ENCODE data around the gene SIRPA.

Gene SIRPA

DNA sequence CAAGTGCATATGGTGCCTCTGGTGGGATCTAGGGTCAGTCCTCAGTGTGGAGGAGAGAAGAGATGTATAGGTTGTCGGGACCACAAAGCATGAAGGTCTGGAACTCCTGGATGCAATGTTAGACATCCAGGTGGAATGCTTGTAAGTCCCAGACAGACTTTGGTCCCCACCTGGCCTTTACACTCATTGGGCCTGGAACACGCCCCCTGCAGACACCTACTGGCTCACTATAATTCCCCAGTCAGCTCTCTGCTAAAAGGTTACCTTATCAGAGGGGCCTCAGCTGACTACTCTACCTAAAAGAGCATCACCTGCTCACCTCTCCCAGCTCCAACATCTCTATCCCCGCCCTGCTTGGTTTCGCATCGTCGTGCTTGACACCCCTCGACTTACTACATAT, 41.7 kb upstream of the SIRPA start:
- no peak for TF ChIP-seq CTCF (IDR thresholded peaks at IDR 0.05; ENCODE audit: borderline replicate concordance, insufficient read depth, low read depth, low read length)
- H3K4me3 ChIP-seq (ENCODE audit: low read depth, low read length): no peak overlapping the region

DNA sequence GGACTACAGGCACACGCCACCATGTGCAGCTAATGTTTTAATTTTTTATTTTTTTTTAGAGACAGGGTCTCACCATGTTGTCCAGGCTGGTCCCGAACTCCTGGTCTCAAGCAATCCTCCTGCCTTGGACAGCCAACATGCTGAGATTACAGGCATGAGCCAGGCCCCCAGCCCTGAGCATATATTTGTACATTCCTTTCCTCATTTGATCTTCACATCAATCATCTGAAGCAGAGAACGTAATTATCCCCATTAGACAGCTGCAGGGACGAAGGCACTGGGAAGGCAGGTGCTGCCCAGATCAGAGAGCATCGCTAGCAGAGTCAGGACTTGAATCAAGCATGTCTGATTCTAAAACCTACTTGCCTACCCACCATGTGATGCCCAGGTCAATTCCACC, 41.0 kb upstream of the SIRPA start:
- no peak overlapping the region for H3K4me3 ChIP-seq (ENCODE audit: low read depth, low read length)
- TF ChIP-seq CTCF (IDR thresholded peaks at IDR 0.05; ENCODE audit: borderline replicate concordance, insufficient read depth, low read depth, low read length): no peak

DNA sequence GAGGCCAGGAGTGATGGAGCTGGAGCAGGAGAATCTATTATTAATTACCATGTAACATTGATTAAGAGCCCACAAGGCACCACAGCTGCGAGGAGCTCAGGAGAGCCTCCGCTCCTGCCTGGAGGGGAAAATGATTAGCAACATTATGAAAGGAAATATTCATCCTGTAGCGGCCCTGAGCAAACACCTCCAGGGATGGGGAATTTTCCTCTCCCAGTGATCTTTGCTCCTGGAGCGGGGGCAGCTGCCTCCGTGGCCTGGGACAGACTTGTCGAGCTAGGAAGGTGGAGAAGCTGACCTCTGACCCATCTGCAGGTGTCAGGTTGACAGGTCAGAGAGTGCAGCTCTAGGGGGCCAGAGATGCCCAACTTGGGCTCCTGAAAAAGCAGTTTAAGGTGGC, 40.1 kb upstream of the SIRPA start:
- H3K4me3 ChIP-seq (ENCODE audit: low read depth, low read length): no peak overlapping the region
- no peak for TF ChIP-seq CTCF (IDR thresholded peaks at IDR 0.05; ENCODE audit: borderline replicate concordance, insufficient read depth, low read depth, low read length)

- no peak overlapping the region for H3K4me3 ChIP-seq (ENCODE audit: low read depth, low read length)
- no peak for TF ChIP-seq CTCF (IDR thresholded peaks at IDR 0.05; ENCODE audit: borderline replicate concordance, insufficient read depth, low read depth, low read length)
Observed at GRCh38 chr20:1855690-1856089, 39.5 kb upstream of the SIRPA start.

DNA sequence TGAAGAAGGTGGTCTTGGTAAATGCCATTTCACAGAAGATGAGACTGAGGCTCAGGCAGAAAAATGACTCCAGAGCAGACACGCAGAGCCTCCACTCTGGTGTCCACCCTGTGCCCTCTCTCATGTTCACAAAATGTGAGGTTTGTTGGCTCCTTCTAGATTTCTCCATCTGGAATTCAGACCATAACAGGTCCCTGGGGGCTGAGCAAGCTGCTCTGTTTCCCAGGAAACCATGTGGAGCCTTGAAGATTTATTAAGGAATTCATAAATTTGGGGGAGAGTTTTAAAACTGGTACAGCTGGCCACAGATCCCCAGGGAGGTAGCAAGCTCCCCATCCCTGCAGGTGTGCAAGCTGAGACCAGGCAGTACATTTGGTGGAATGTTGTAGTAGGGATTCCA, 38.8 kb upstream of the SIRPA start:
- TF ChIP-seq CTCF (IDR thresholded peaks at IDR 0.05; ENCODE audit: borderline replicate concordance, insufficient read depth, low read depth, low read length): no peak
- no peak overlapping the region for H3K4me3 ChIP-seq (ENCODE audit: low read depth, low read length)

- TF ChIP-seq CTCF (IDR thresholded peaks at IDR 0.05; ENCODE audit: borderline replicate concordance, insufficient read depth, low read depth, low read length): no peak
- H3K4me3 ChIP-seq (ENCODE audit: low read depth, low read length): no peak overlapping the region
Observed at GRCh38 chr20:1857466-1857865, 37.7 kb upstream of the SIRPA start.

DNA sequence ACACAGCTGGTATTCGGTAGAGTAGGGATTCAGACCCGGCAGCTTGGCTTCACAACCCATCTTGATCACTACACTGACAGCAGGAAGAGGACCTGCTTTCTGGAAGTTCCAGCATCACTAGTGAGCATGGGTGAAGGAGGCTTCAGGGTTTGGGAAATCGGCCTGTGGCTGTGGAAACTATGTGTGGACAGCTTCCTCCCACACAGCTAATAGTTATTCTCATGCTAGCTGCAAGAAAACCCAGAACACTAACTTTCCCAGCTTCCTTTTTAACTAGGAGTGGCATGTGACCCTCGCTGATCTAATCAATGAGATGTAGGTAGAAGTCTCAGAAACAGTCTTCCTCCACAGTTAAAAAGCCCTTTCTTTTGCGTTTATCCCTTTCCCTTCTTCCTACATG, 36.3 kb upstream of the SIRPA start:
- H3K4me3 ChIP-seq (ENCODE audit: low read depth, low read length): no peak overlapping the region
- TF ChIP-seq CTCF (IDR thresholded peaks at IDR 0.05; ENCODE audit: borderline replicate concordance, insufficient read depth, low read depth, low read length): no peak

All from GM12875 (cell line).